ENCODE data around the gene RPS6KC1.
"Not testable (repeated sequence)": the region's sequence is repeated elsewhere in the genome, so short reads cannot be mapped to it uniquely, and the experiment has no call there.

RPS6KC1 gene

GRCh38 chr1:213295860-213296259, 244.8 kb downstream of the RPS6KC1 start:
- DNase-seq, result no peak

- DNase-seq, result no peak
Measured at GRCh38 chr1:213296558-213296957, 245.5 kb downstream of the RPS6KC1 start.

GRCh38 chr1:213297021-213297420, 246.0 kb downstream of the RPS6KC1 start:
- no peak for DNase-seq

GRCh38 chr1:213300433-213300832, 249.4 kb downstream of the RPS6KC1 start:
- DNase-seq, result no peak

GRCh38 chr1:213301524-213301923, 250.5 kb downstream of the RPS6KC1 start:
- DNase-seq, result not testable (repeated sequence)

GRCh38 chr1:213303286-213303685, 252.2 kb downstream of the RPS6KC1 start:
- DNase-seq, result no peak

GRCh38 chr1:213315571-213315970, 264.5 kb downstream of the RPS6KC1 start:
- no peak for DNase-seq

- not testable (repeated sequence) for DNase-seq
Measured at GRCh38 chr1:213318458-213318857, 267.4 kb downstream of the RPS6KC1 start.

- DNase-seq, result no peak
Measured at GRCh38 chr1:213320191-213320870, 269.3 kb downstream of the RPS6KC1 start.

Measured in 8988T (cell line).